Stomach smooth muscle (tissue), 2 donors: Measurements from ENCODE around the gene SPTB.
A peak's percentile ranks its signal among the peaks of the same experiment; 100 is the strongest.

Experiments used
- H3K27ac ChIP-seq: one replicate; pipeline ENCODE4 v1.7.0; 2013; ENCODE audit warnings: mild to moderate bottlenecking, low read length, inconsistent platforms
- H3K27me3 ChIP-seq, 2 donors: one replicate each; pipeline ENCODE4 v1.7.0; 2013; ENCODE audit warnings: low read length in 2 of 2; ENCODE audit not compliant: insufficient read depth in 2 of 2, control insufficient read depth in 1 of 2
- H3K36me3 ChIP-seq, 2 donors: one replicate each; pipeline ENCODE4 v1.7.0; 2013; ENCODE audit warnings: low read length in 2 of 2; ENCODE audit not compliant: control insufficient read depth in 2 of 2, insufficient read depth in 2 of 2
- H3K4me1 ChIP-seq: one replicate; pipeline ENCODE4 v1.7.0; 2013; ENCODE audit warnings: low read length; ENCODE audit not compliant: control insufficient read depth, insufficient read depth
- H3K4me3 ChIP-seq, 2 donors: one replicate each; pipeline ENCODE4 v1.7.0; 2013; ENCODE audit warnings: low read length in 2 of 2
- H3K9ac ChIP-seq, 2 donors: one replicate each; pipeline ENCODE4 v1.7.0; 2013; ENCODE audit warnings: low read length in 2 of 2, mild to moderate bottlenecking in 1 of 2
- H3K9me3 ChIP-seq, 2 donors: one replicate each; pipeline ENCODE4 v1.7.0; 2013; ENCODE audit warnings: low read length in 2 of 2; ENCODE audit not compliant: control insufficient read depth in 2 of 2
- donor health status: healthy.
- donor health status: Pancreatic carcinoma.

SPTB gene

GRCh38 chr14:64885559-64885958, 5.9 kb upstream of the SPTB start:
- Histone ChIP-seq H3K9ac (no peak overlapping the region), H3K4me3 (no peak overlapping the region), H3K36me3 (no peaks in the 10 kb centered on the region), H3K4me1 (peaks cover under 1% of the 10 kb centered on the region), H3K9me3 (no peaks in the 10 kb centered on the region), H3K27ac (no peak overlapping the region), H3K27me3 (peaks cover 10 to 11% of the 10 kb centered on the region in 2 donors)

GRCh38 chr14:64880221-64881121, 764 bp upstream of the SPTB start:
- H3K36me3 ChIP-seq: no peaks in the 10 kb centered on the region
- H3K27ac ChIP-seq: no peak overlapping the region
- peaks cover 21 to 33% of the 10 kb centered on the region in 2 donors for H3K27me3 ChIP-seq
- H3K9me3 ChIP-seq: no peaks in the 10 kb centered on the region
- peak overlapping the region; percentile 58 to 71 for H3K4me3 ChIP-seq
- peaks cover 10% of the 10 kb centered on the region for H3K4me1 ChIP-seq
- peak overlapping the region in 1 of 2 donors; percentile 19 for H3K9ac ChIP-seq

GRCh38 chr14:64878837-64879634, 671 bp downstream of the SPTB start:
- H3K27ac ChIP-seq: no peak overlapping the region
- no peaks in the 10 kb centered on the region for H3K9me3 ChIP-seq
- peaks cover 21 to 35% of the 10 kb centered on the region in 2 donors for H3K27me3 ChIP-seq
- no peaks in the 10 kb centered on the region for H3K36me3 ChIP-seq
- peaks cover 10% of the 10 kb centered on the region for H3K4me1 ChIP-seq
- no peak overlapping the region for H3K9ac ChIP-seq
- peak overlapping the region in 1 of 2 donors; percentile 71 for H3K4me3 ChIP-seq

GRCh38 chr14:64877846-64878245, 1.9 kb downstream of the SPTB start:
- Histone ChIP-seq H3K9ac (no peak overlapping the region), H3K27ac (no peak overlapping the region), H3K4me1 (peaks cover 10% of the 10 kb centered on the region), H3K27me3 (peaks cover 21 to 35% of the 10 kb centered on the region in 2 donors), H3K36me3 (no peaks in the 10 kb centered on the region), H3K4me3 (no peak overlapping the region), H3K9me3 (no peaks in the 10 kb centered on the region)

GRCh38 chr14:64875350-64875749, 4.4 kb downstream of the SPTB start:
- no peaks in the 10 kb centered on the region for H3K36me3 ChIP-seq
- H3K27ac ChIP-seq: no peak overlapping the region
- peaks cover 7% of the 10 kb centered on the region for H3K4me1 ChIP-seq
- H3K4me3 ChIP-seq: no peak overlapping the region
- H3K9ac ChIP-seq: no peak overlapping the region
- H3K27me3 ChIP-seq: peaks cover 12 to 22% of the 10 kb centered on the region in 2 donors
- H3K9me3 ChIP-seq: no peaks in the 10 kb centered on the region

- no peaks in the 10 kb centered on the region for H3K9me3 ChIP-seq
These were observed 6.0 kb downstream of the SPTB start for GRCh38 chr14:64873506-64874219.

GRCh38 chr14:64871344-64871743, 8.4 kb downstream of the SPTB start:
- no peak overlapping the region for H3K9ac ChIP-seq
- H3K4me3 ChIP-seq: no peak overlapping the region
- H3K4me1 ChIP-seq: no peaks in the 10 kb centered on the region
- H3K27me3 ChIP-seq: peaks cover 2 to 3% of the 10 kb centered on the region in 2 donors
- H3K27ac ChIP-seq: no peak overlapping the region
- H3K9me3 ChIP-seq: no peaks in the 10 kb centered on the region
- H3K36me3 ChIP-seq: no peaks in the 10 kb centered on the region

More at GRCh38 chr14:64873506-64874219, 6.0 kb downstream of the SPTB start:
- H3K36me3 ChIP-seq: no peaks in the 10 kb centered on the region
- H3K4me3 ChIP-seq: no peak overlapping the region
- H3K27me3 ChIP-seq: peaks cover 9 to 11% of the 10 kb centered on the region in 2 donors
- H3K27ac ChIP-seq: no peak overlapping the region
- H3K4me1 ChIP-seq: no peaks in the 10 kb centered on the region
- H3K9ac ChIP-seq: no peak overlapping the region

GRCh38 chr14:64870160-64870559, 9.5 kb downstream of the SPTB start:
- no peak overlapping the region for H3K27ac ChIP-seq
- H3K9me3 ChIP-seq: no peaks in the 10 kb centered on the region
- no peaks in the 10 kb centered on the region for H3K4me1 ChIP-seq
- H3K36me3 ChIP-seq: no peaks in the 10 kb centered on the region
- H3K4me3 ChIP-seq: no peak overlapping the region
- H3K9ac ChIP-seq: no peak overlapping the region
- peaks cover under 1 to 5% of the 10 kb centered on the region in 2 donors for H3K27me3 ChIP-seq

GRCh38 chr14:64868841-64869240, 10.9 kb downstream of the SPTB start:
- H3K27me3 ChIP-seq: peaks cover 0 to 5% of the 10 kb centered on the region in 2 donors
- no peak overlapping the region for H3K9ac ChIP-seq
- no peak overlapping the region for H3K27ac ChIP-seq
- no peaks in the 10 kb centered on the region for H3K4me1 ChIP-seq
- H3K4me3 ChIP-seq: no peak overlapping the region
- H3K9me3 ChIP-seq: no peaks in the 10 kb centered on the region
- no peaks in the 10 kb centered on the region for H3K36me3 ChIP-seq

GRCh38 chr14:64868379-64868778, 11.3 kb downstream of the SPTB start:
- Histone ChIP-seq H3K9me3 (no peaks in the 10 kb centered on the region), H3K4me1 (no peaks in the 10 kb centered on the region), H3K27me3 (peaks cover 0 to 5% of the 10 kb centered on the region in 2 donors)

More at GRCh38 chr14:64868379-64868778, 11.3 kb downstream of the SPTB start:
- H3K27ac ChIP-seq: no peak overlapping the region
- H3K36me3 ChIP-seq: no peaks in the 10 kb centered on the region
- H3K9ac ChIP-seq: no peak overlapping the region
- H3K4me3 ChIP-seq: no peak overlapping the region
